K562 (cell line): ENCODE results near the gene LYAR. TPM values are rescaled to one million over a fixed set of nuclear protein-coding genes. Genes with fewer than 3 reads are reported as not detected.

ENCODE experiments used
- ATAC-seq: fragments of 200-7000 bp; cut with Tn5 transposase; 3 replicates; pipeline ENCODE4 v1.9.1; 2020; ENCODE audit warnings: moderate library complexity
- BruUV-seq: library from RNA; stranded (reverse); fragments of 400-500 nt; replicated peaks from 2 replicates; lab custom pipeline; 2021; lab: Mats Ljungman, UMichigan
- CTCF ChIA-PET: fragments of 300-600 bp; formaldehyde crosslinking; extraction: SDS; loops from one replicate; lab custom pipeline; 2021; ENCODE audit warnings: low intra/inter-chr PET ratio; lab: Yijun Ruan, JAX
- POLR2A ChIA-PET: fragments of 300-600, 350-650 bp; sonication (Branson Sonifier 250); formaldehyde crosslinking; extraction: SDS; loops from one replicate; lab custom pipeline; 2021; ENCODE audit warnings: antibody characterized with exemption, inconsistent platforms; lab: Yijun Ruan, JAX
- DNase-seq, 4 experiments: peaks; one replicate each; pipeline versions ENCODE4 v3.0.0 to v3.0.0-alpha.2; 2011 to 2018; ENCODE audit warnings: low spot score in 3 of 4, mixed read lengths in 3 of 4; ENCODE audit errors: extremely low read depth in 1 of 4
- FAIRE-seq: peaks from 2 replicates; lab custom pipeline; 2011; peaks lifted over from hg19 to GRCh38; lab: Jason Lieb, UNC
- H2AFZ ChIP-seq: 2 replicates; pipeline ENCODE4 v1.6.0; 2011; ENCODE audit warnings: low read depth, low read length, control low read depth, inconsistent platforms
- H3K27ac ChIP-seq: fragments of 200-600 bp; 3 replicates; pipeline ENCODE4 v1.8.0; 2011; ENCODE audit warnings: low read depth, mild to moderate bottlenecking, control low read depth, inconsistent platforms, low read length, moderate library complexity, mixed read lengths; ENCODE audit errors: extremely low read depth
- H3K27me3 ChIP-seq, 2 experiments: fragments of 300-600 bp in 1 of 2; 2 replicates in 1 of 2; 3 replicates in 1 of 2; pipeline versions ENCODE4 v1.6.0 to v1.8.0; 2011; ENCODE audit warnings: inconsistent platforms in 2 of 2, low read length in 2 of 2, mild to moderate bottlenecking in 1 of 2, mixed read lengths in 1 of 2, moderate library complexity in 1 of 2; ENCODE audit not compliant: control insufficient read depth in 2 of 2, insufficient read depth in 2 of 2
- H3K36me3 ChIP-seq: fragments of 300-600 bp; 3 replicates; pipeline ENCODE4 v1.8.0; 2011; ENCODE audit warnings: mild to moderate bottlenecking, low read length, inconsistent platforms; ENCODE audit not compliant: control insufficient read depth, insufficient read depth
- H3K4me1 ChIP-seq, 2 experiments: fragments of 200-600 bp in 1 of 2; replicated peaks in 1 of 2; 2 replicates in 1 of 2; 3 replicates in 1 of 2; pipeline versions ENCODE4 v1.5.1 to v1.8.0; 2011; ENCODE audit warnings: inconsistent platforms in 2 of 2, low read length in 2 of 2, mild to moderate bottlenecking in 1 of 2, mixed read lengths in 1 of 2, moderate library complexity in 1 of 2; ENCODE audit not compliant: control insufficient read depth in 2 of 2, insufficient read depth in 2 of 2
- H3K4me2 ChIP-seq: 2 replicates; pipeline ENCODE4 v1.6.1; 2011; ENCODE audit warnings: low read length, control low read depth, inconsistent platforms, mixed read lengths; ENCODE audit not compliant: insufficient read depth
- H3K4me3 ChIP-seq: fragments of 200-600 bp; sonication (generic), shearing (Covaris generic); 2 replicates; pipeline ENCODE4 v1.5.1; 2016; ENCODE audit warnings: control low read depth, inconsistent platforms
- H3K79me2 ChIP-seq: fragments of 200-600 bp; 3 replicates; pipeline ENCODE4 v1.8.0; 2011; ENCODE audit warnings: low read length, inconsistent platforms; ENCODE audit not compliant: control insufficient read depth, insufficient read depth
- H3K9ac ChIP-seq, 2 experiments: 2 replicates each; pipeline versions ENCODE4 v1.6.0 to v1.6.1; 2011; ENCODE audit warnings: low read depth in 2 of 2, low read length in 2 of 2, control low read depth in 1 of 2, inconsistent platforms in 1 of 2, mild to moderate bottlenecking in 1 of 2, mixed read lengths in 1 of 2; ENCODE audit not compliant: insufficient read depth in 1 of 2
- H3K9me1 ChIP-seq: one replicate; pipeline ENCODE4 v1.6.0; 2011; ENCODE audit warnings: inconsistent platforms, mild to moderate bottlenecking, low read length, moderate library complexity; ENCODE audit not compliant: control insufficient read depth, insufficient read depth
- H3K9me3 ChIP-seq: replicated peaks from 2 replicates; pipeline ENCODE4 v1.5.1; 2011; ENCODE audit warnings: low read depth, low read length, inconsistent platforms; ENCODE audit not compliant: control insufficient read depth, insufficient read depth
- H4K20me1 ChIP-seq: replicated peaks from 2 replicates; pipeline ENCODE4 v1.6.1; 2011; ENCODE audit warnings: low read length, inconsistent platforms, mixed read lengths; ENCODE audit not compliant: control insufficient read depth, insufficient read depth
- ATF1 ChIP-seq, 2 experiments: fragments of 450-650 bp in 1 of 2; IDR thresholded peaks; 2 replicates each; pipeline ENCODE4 v1.6.1; 2016; ENCODE audit warnings: missing compliant biosample characterization in 1 of 2, missing genetic modification characterization in 1 of 2
- ATF3 ChIP-seq, 2 experiments: fragments of 450-650 bp in 1 of 2; sonication (generic) in 1 of 2; formaldehyde crosslinking in 1 of 2; IDR thresholded peaks in 1 of 2; conservative IDR thresholded peaks in 1 of 2; 2 replicates each; pipeline versions ENCODE4 v1.6.1 to v1.8.1; 2016 to 2023; ENCODE audit warnings: mild to moderate bottlenecking in 2 of 2, moderate library complexity in 2 of 2, inconsistent platforms in 1 of 2, missing genetic modification reagents in 1 of 2
- IFI16 ChIP-seq: fragments of 250-450 bp; sonication (Bioruptor Pico); IDR thresholded peaks from 2 replicates; pipeline ENCODE4 v2.1.2; 2022; ENCODE audit warnings: mild to moderate bottlenecking, inconsistent platforms
- KAT8 ChIP-seq: fragments of 450-650 bp; IDR thresholded peaks from 2 replicates; pipeline ENCODE4 v1.6.1; 2016; ENCODE audit warnings: low read depth, mild to moderate bottlenecking
- KLF6 ChIP-seq: fragments of 250-450 bp; sonication (Bioruptor Pico); IDR thresholded peaks from 2 replicates; pipeline ENCODE4 v1.4.0; 2020; ENCODE audit warnings: mild to moderate bottlenecking, moderate library complexity, borderline replicate concordance
- NCOR1 ChIP-seq: fragments of 450-650 bp; IDR thresholded peaks from 2 replicates; pipeline ENCODE4 v1.6.1; 2016; ENCODE audit warnings: mild to moderate bottlenecking, moderate library complexity
- RHOXF2B ChIP-seq: fragments of 250-450 bp; sonication (Bioruptor Pico); conservative IDR thresholded peaks from 2 replicates; pipeline ENCODE4 v1.5.1; 2021
- SNIP1 ChIP-seq: fragments of 450-650 bp; IDR thresholded peaks from 2 replicates; pipeline ENCODE4 v1.7.1; 2017; ENCODE audit warnings: low read depth, mild to moderate bottlenecking
- ZFX ChIP-seq: sonication (generic); formaldehyde crosslinking; IDR thresholded peaks from 2 replicates; pipeline ENCODE4 v1.8.0; 2022; ENCODE audit warnings: mild to moderate bottlenecking, missing genetic modification reagents, moderate library complexity
- ZNF583 ChIP-seq: fragments of 250-450 bp; sonication (Bioruptor Pico); IDR thresholded peaks from 2 replicates; pipeline ENCODE4 v1.4.0; 2020
- WGBS: fragments of 100-300 bp; shearing (Covaris generic); methylation state at CpG from one replicate; pipeline ENCODE4 v1.1.6; 2016; ENCODE audit warnings: low coverage, mixed read lengths; ENCODE audit not compliant: insufficient coverage; ENCODE audit errors: missing lambda C conversion rate; 5-methylcytosine and 5-hydroxymethylcytosine counted together
- in situ Hi-C: fragments of 300-500 bp; cut with MboI; formaldehyde crosslinking; loops from 4 replicates; pipeline ENCODE4 v1.15.0; 2018; ENCODE audit warnings: inconsistent platforms, mixed read lengths
- intact Hi-C: fragments of 100-400 bp; cut with micrococcal nuclease; formaldehyde crosslinking; loops from 2 replicates; pipeline ENCODE4 v1.14.2; 2022
- polyA plus RNA-seq, 8 experiments: library from polyadenylated mRNA; depleted of rRNA in 4 of 8; stranded (reverse) in 5 of 8; unstranded in 3 of 8; fragments of >200 nt; fragmentation: Nextera tagmentation in 2 of 8; fragmentation: Illumina TruSeq in 1 of 8; extraction: Ambion mirVana in 2 of 8; extraction: Trizol in 1 of 8; gene quantifications; 2 replicates each; pipeline versions ENCODE4 v1.2.1 to v1.2.3, GENCODE V29; 2011 to 2014; ENCODE audit warnings: inconsistent platforms in 1 of 8, missing spikeins in 1 of 8
- total RNA-seq, 7 experiments: library from RNA; depleted of rRNA in 6 of 7; stranded (reverse); fragments of >200 nt in 6 of 7; fragmentation: Illumina TruSeq in 2 of 7; extraction: Trizol in 2 of 7; gene quantifications; 2 replicates each; pipeline versions ENCODE4 v1.2.1 to v1.2.3, GENCODE V29; 2011 to 2021; ENCODE audit warnings: low replicate concordance in 1 of 7
- TF ChIP-seq, protein P1 (sequence below), 3 experiments: fragments of 200-800 bp in 1 of 3; sonication (Bioruptor generic) in 1 of 3; sonication (generic) in 1 of 3; formaldehyde crosslinking in 1 of 3; IDR thresholded peaks; 2 replicates each; pipeline versions ENCODE4 v1.6.1 to v1.8.0; 2016 to 2022; ENCODE audit warnings: mild to moderate bottlenecking in 2 of 3, missing compliant biosample characterization in 2 of 3, missing genetic modification characterization in 2 of 3, missing genetic modification reagents in 1 of 3
- TF ChIP-seq, protein P2 (sequence below): fragments of 450-650 bp; IDR thresholded peaks from 2 replicates; pipeline ENCODE4 v1.6.1; 2016; ENCODE audit warnings: antibody characterized with exemption
- TF ChIP-seq, protein P3 (sequence below): IDR thresholded peaks from 2 replicates; pipeline ENCODE4 v1.6.1; 2012; ENCODE audit warnings: low read depth, low read length, improper control_type of control experiment, borderline replicate concordance

The LYAR gene
- total and polyA plus RNA-seq, 9 of the 15 experiments (the other 6 are each of a cell fraction or from before 2014, with no cell fraction given): 28.3 to 172 (median 127) TPM

GRCh38 chr4:4320951-4321714 is 31.2 kb upstream of the LYAR start (continued):
- peak; percentile 49 for TF ChIP-seq ATF3 (IDR thresholded peaks at IDR 0.05)
- TF ChIP-seq ATF3 (CRISPR knock-in tag; conservative IDR thresholded peaks at IDR 0.05): no peak
- TF ChIP-seq KLF6: no peak

GRCh38 chr4:4320528-4320927 is 30.6 kb upstream of the LYAR start:
- FAIRE-seq: no peak
- POLR2A ChIA-PET: interaction anchor here (0.9 kb wide), 1 partner anchor 47 kb away, joined by 3 read pairs; no protein-coding TSS in a partner anchor
- TF ChIP-seq ZNF583 (CRISPR knock-in tag) (no peak), ZFX (CRISPR knock-in tag) (no peak), NCOR1 (no peak), IFI16 (CRISPR knock-in tag) (no peak), RHOXF2B (CRISPR knock-in tag) (no peak), ATF1 (CRISPR knock-in tag; IDR thresholded peaks at IDR 0.05) (no peak), ATF1 (tag; IDR thresholded peaks at IDR 0.05) (no peak), SNIP1 (no peak), KAT8 (no peak)
- TF ChIP-seq, protein P1, sequence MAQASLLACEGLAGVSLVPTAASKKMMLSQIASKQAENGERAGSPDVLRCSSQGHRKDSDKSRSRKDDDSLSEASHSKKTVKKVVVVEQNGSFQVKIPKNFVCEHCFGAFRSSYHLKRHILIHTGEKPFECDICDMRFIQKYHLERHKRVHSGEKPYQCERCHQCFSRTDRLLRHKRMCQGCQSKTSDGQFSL (CRISPR knock-in tag; IDR thresholded peaks at IDR 0.05): no peak
- TF ChIP-seq, protein P1 (tag; IDR thresholded peaks at IDR 0.05): no peak
- TF ChIP-seq, protein P2, sequence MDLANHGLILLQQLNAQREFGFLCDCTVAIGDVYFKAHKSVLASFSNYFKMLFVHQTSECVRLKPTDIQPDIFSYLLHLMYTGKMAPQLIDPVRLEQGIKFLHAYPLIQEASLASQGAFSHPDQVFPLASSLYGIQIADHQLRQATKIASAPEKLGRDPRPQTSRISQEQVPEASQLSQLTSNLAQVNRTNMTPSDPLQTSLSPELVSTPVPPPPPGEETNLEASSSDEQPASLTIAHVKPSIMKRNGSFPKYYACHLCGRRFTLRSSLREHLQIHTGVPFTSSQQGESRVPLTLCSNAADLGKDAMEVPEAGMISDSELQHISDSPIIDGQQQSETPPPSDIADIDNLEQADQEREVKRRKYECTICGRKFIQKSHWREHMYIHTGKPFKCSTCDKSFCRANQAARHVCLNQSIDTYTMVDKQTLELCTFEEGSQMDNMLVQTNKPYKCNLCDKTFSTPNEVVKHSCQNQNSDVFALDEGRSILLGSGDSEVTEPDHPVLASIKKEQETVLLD: no peak
- TF ChIP-seq, protein P3, sequence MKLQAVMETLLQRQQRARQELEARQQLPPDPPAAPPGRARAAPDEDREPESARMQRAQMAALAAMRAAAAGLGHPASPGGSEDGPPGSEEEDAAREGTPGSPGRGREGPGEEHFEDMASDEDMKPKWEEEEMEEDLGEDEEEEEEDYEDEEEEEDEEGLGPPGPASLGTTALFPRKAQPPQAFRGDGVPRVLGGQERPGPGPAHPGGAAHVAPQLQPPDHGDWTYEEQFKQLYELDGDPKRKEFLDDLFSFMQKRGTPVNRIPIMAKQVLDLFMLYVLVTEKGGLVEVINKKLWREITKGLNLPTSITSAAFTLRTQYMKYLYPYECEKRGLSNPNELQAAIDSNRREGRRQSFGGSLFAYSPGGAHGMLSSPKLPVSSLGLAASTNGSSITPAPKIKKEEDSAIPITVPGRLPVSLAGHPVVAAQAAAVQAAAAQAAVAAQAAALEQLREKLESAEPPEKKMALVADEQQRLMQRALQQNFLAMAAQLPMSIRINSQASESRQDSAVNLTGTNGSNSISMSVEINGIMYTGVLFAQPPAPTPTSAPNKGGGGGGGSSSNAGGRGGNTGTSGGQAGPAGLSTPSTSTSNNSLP: no peak
- TF ChIP-seq, all 486 proteins: peak for 0
- in situ Hi-C loops (no loop called here), intact Hi-C loops (loop anchor here (5.0 kb wide), 1 partner anchor 33 kb away; no protein-coding TSS in a partner anchor)
- 90% methylated on average over 10 of the region's 15 CpGs for WGBS
- H3K27me3 ChIP-seq: no peaks in the 10 kb centered on the region
- H3K4me2 ChIP-seq: no peak overlapping the region
- H2AFZ ChIP-seq: no peak overlapping the region
- H3K79me2 ChIP-seq: no peaks in the 10 kb centered on the region
- no peaks in the 10 kb centered on the region for H3K9me1 ChIP-seq
- CTCF ChIA-PET: no interaction called here
- peak overlapping the region in 1 of 2 experiments; percentile 28; a peak in 1 of 4 replicates for H3K9ac ChIP-seq
- no peaks in the 10 kb centered on the region for H4K20me1 ChIP-seq
- H3K4me1 ChIP-seq: peaks cover 24 to 31% of the 10 kb centered on the region in 2 experiments; a peak in 4 of 5 replicates
- no peak overlapping the region for H3K27ac ChIP-seq
- no TSS peak for BruUV-seq
- ATAC-seq (no peak), DNase-seq (no peak)
- H3K4me3 ChIP-seq: no peak overlapping the region
- no peaks in the 10 kb centered on the region for H3K9me3 ChIP-seq
- H3K36me3 ChIP-seq: peaks cover 17% of the 10 kb centered on the region; the same call in 2 of the 3 replicates
